ENCODE data around the gene GDF11. TPM values are rescaled to one million over a fixed set of nuclear protein-coding genes. Genes with fewer than 3 reads are reported as not detected.

GDF11 gene
- total and polyA plus RNA-seq, 5 donors: 11.5 to 17.5 (median 16.4) TPM

DNA sequence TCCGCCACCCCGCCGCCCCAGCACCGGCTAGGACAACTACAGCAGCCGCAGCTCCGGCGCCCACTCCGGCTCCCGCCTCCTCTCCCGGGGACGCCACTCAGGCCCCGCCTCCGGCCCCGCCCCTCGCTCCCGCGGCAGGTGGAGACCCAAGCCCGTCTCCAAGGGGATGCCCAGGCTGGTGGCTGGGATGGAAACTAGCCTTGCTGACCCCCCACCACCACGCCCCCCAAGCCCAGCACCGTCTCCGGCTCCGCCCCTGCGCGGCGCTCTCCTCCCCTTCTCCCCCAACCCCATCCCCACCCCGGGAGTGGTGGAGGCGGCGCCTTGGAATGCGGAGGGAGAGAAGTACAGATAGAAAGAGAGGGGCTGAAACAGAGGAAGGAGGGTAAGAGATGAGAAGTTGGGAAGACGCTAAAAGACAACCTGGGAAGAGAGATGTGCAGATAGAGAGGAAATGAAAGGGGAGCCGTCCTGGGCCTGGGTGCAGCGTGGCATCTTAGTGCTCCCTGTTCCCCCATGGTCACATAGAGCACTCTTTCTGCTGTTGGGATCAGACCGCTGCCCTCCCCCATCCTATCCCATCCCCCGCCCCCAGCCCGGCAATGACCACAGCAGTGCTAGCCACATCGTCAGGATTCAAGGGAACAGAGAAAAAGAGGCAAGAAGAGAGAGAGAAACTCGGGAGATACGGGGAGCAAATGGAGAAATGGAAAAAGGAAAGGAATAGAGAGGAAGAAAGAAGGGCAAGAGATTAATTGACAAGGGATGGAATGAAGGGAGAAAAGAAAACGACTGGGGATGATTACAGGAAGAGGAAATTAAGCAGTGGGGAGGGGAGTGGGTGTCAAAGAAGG lies 34.9 kb upstream of the GDF11 start, which contains the start of gene ITGA7:
Gene ITGA7, minus strand, starts transcription at position 64 of the 854 bp plus-strand sequence. CDS start 222 bp downstream, outside the sequence.
- Histone ChIP-seq H3K27ac (ENCODE audit: low read length) (peak within 1 kb of the TSS; percentile 97), H3K9me3 (ENCODE audit: control insufficient read depth, low read length) (no peaks in the 10 kb centered on the region), H3K4me3 (ENCODE audit: low read length) (peak within 1 kb of the TSS; percentile 81), H3K4me1 (ENCODE audit: control insufficient read depth, insufficient read depth, low read length) (peaks cover 13% of the 10 kb centered on the region), H3K27me3 (ENCODE audit: control insufficient read depth, insufficient read depth) (no peaks in the 10 kb centered on the region)
- DNase-seq (peak; percentile 81 to 94 (median 93)), ATAC-seq (peak; percentile 58 to 69)
- under 1% methylated on average over 39 of the region's 39 CpGs for WGBS
- intact Hi-C loops (cut with DNase I): no loop called here

GRCh38 chr12:55708695-55709233 lies 34.2 kb upstream of the GDF11 start:
- no peaks in the 10 kb centered on the region for H3K27me3 ChIP-seq (ENCODE audit: control insufficient read depth, insufficient read depth)
- H3K4me1 ChIP-seq (ENCODE audit: control insufficient read depth, insufficient read depth, low read length): peaks cover 8% of the 10 kb centered on the region
- no peaks in the 10 kb centered on the region for H3K9me3 ChIP-seq (ENCODE audit: control insufficient read depth, low read length)
- ATAC-seq (peak; percentile 58 to 66), DNase-seq (peak; percentile 60 to 81 (median 78))
- peak overlapping the region; percentile 92 for H3K27ac ChIP-seq (ENCODE audit: low read length)
- peak overlapping the region; percentile 81 for H3K4me3 ChIP-seq (ENCODE audit: low read length)
- intact Hi-C loops (cut with DNase I): no loop called here
- WGBS: under 1% methylated on average over 3 of the region's 3 CpGs

GRCh38 chr12:55711786-55712553 lies 31.0 kb upstream of the GDF11 start:
- no peaks in the 10 kb centered on the region for H3K9me3 ChIP-seq (ENCODE audit: control insufficient read depth, low read length)
- peak overlapping the region; percentile 71 for H3K4me3 ChIP-seq (ENCODE audit: low read length)
- ATAC-seq (peak; percentile 43 to 66), DNase-seq (peak; percentile 77 to 84 (median 83))
- 32% methylated on average over 4 of the region's 4 CpGs for WGBS
- H3K27ac ChIP-seq (ENCODE audit: low read length): peak overlapping the region; percentile 99
- peaks cover 7% of the 10 kb centered on the region for H3K4me1 ChIP-seq (ENCODE audit: control insufficient read depth, insufficient read depth, low read length)
- no peaks in the 10 kb centered on the region for H3K27me3 ChIP-seq (ENCODE audit: control insufficient read depth, insufficient read depth)
- intact Hi-C loops (cut with DNase I): no loop called here

- DNase-seq (peak in 2 of 3 donors; percentile 38 to 53), ATAC-seq (peak in 1 of 2 donors; percentile 6)
- Histone ChIP-seq H3K9me3 (ENCODE audit: control insufficient read depth, low read length) (no peaks in the 10 kb centered on the region), H3K27ac (ENCODE audit: low read length) (peak overlapping the region; percentile 99), H3K4me3 (ENCODE audit: low read length) (peak overlapping the region; percentile 71), H3K4me1 (ENCODE audit: control insufficient read depth, insufficient read depth, low read length) (peaks cover 15% of the 10 kb centered on the region), H3K27me3 (ENCODE audit: control insufficient read depth, insufficient read depth) (no peaks in the 10 kb centered on the region)
- 14% methylated on average over 1 of the region's 1 CpG for WGBS
- intact Hi-C loops (cut with DNase I): no loop called here
Observed at GRCh38 chr12:55712700-55713415, 30.1 kb upstream of the GDF11 start.

GRCh38 chr12:55713721-55714120 lies 29.2 kb upstream of the GDF11 start:
- ATAC-seq (no peak), DNase-seq (no peak)
- WGBS: 40% methylated on average over 2 of the region's 2 CpGs
- no peaks in the 10 kb centered on the region for H3K9me3 ChIP-seq (ENCODE audit: control insufficient read depth, low read length)
- peaks cover 20% of the 10 kb centered on the region for H3K4me1 ChIP-seq (ENCODE audit: control insufficient read depth, insufficient read depth, low read length)
- no peaks in the 10 kb centered on the region for H3K27me3 ChIP-seq (ENCODE audit: control insufficient read depth, insufficient read depth)
- no peak overlapping the region for H3K27ac ChIP-seq (ENCODE audit: low read length)
- peak overlapping the region; percentile 71 for H3K4me3 ChIP-seq (ENCODE audit: low read length)
- intact Hi-C loops (cut with DNase I): no loop called here

GRCh38 chr12:55715169-55715764 lies 27.7 kb upstream of the GDF11 start:
- H3K27me3 ChIP-seq (ENCODE audit: control insufficient read depth, insufficient read depth): no peaks in the 10 kb centered on the region
- H3K9me3 ChIP-seq (ENCODE audit: control insufficient read depth, low read length): no peaks in the 10 kb centered on the region
- intact Hi-C loops (cut with DNase I): loop anchor here in 1 of 4 donors (5.0 kb wide), 1 partner anchor 33 kb away; a partner anchor contains a TSS
- DNase-seq (peak in 2 of 3 donors; percentile 2 to 4), ATAC-seq (no peak)
- peaks cover 29% of the 10 kb centered on the region for H3K4me1 ChIP-seq (ENCODE audit: control insufficient read depth, insufficient read depth, low read length)
- peak overlapping the region; percentile 51 for H3K4me3 ChIP-seq (ENCODE audit: low read length)
- H3K27ac ChIP-seq (ENCODE audit: low read length): peak overlapping the region; percentile 87
- WGBS: 58% methylated on average over 7 of the region's 7 CpGs

- intact Hi-C loops (cut with DNase I): loop anchor here in 1 of 4 donors (5.0 kb wide), 1 partner anchor 34 kb away; a partner anchor contains a TSS
- WGBS: under 1% methylated on average over 42 of the region's 42 CpGs
- Histone ChIP-seq H3K9me3 (ENCODE audit: control insufficient read depth, low read length) (no peaks in the 10 kb centered on the region), H3K27me3 (ENCODE audit: control insufficient read depth, insufficient read depth) (no peaks in the 10 kb centered on the region), H3K27ac (ENCODE audit: low read length) (peak within 1 kb of the TSS; percentile 87), H3K4me3 (ENCODE audit: low read length) (peak within 1 kb of the TSS; percentile 51), H3K4me1 (ENCODE audit: control insufficient read depth, insufficient read depth, low read length) (peaks cover 29% of the 10 kb centered on the region)
- DNase-seq (peak; percentile 93 to 97 (median 96)), ATAC-seq (peak; percentile 63 to 77)
Observed at GRCh38 chr12:55715833-55716581, 26.9 kb upstream of the GDF11 start, which contains the start of gene BLOC1S1. Gene BLOC1S1, plus strand, starts transcription at chr12:55716046. Its CDS starts 6 bp downstream, at chr12:55716052.

DNA sequence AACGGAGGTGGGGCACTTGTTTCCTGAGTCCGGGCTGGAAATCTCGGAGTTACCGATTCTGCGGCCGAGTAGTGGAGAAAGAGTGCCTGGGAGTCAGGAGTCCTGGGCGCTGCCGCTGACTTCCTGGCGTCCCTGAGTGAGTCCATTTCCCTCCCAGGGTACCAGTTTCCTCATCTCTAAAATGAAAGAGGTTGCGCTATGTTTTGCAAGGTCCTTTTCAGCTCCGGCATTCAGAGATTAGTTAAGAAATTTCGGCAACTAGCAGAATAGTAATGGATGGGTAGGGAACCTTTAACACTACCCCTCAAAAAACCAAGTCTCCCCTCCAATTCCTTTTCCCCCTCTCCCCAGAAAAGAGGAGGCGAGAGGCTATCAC lies 26.4 kb upstream of the GDF11 start:
- peak in 1 of 2 donors; percentile 7 for ATAC-seq
- intact Hi-C loops (cut with DNase I): loop anchor here in 1 of 4 donors (5.0 kb wide), 1 partner anchor 34 kb away; a partner anchor contains a TSS
- Histone ChIP-seq H3K9me3 (ENCODE audit: control insufficient read depth, low read length) (no peaks in the 10 kb centered on the region), H3K27me3 (ENCODE audit: control insufficient read depth, insufficient read depth) (no peaks in the 10 kb centered on the region), H3K4me1 (ENCODE audit: control insufficient read depth, insufficient read depth, low read length) (peaks cover 32% of the 10 kb centered on the region), H3K4me3 (ENCODE audit: low read length) (peak overlapping the region; percentile 51), H3K27ac (ENCODE audit: low read length) (peak overlapping the region; percentile 87)
- 6% methylated on average over 13 of the region's 13 CpGs for WGBS
- DNase-seq: no peak
